ENCODE data around the gene MAPKAPK2. TPM values are rescaled to one million over a fixed set of nuclear protein-coding genes. Genes with fewer than 3 reads are reported as not detected.

Gene MAPKAPK2
- polyA plus RNA-seq, 1 donor from 2014 or later: 9.0 TPM

DNA sequence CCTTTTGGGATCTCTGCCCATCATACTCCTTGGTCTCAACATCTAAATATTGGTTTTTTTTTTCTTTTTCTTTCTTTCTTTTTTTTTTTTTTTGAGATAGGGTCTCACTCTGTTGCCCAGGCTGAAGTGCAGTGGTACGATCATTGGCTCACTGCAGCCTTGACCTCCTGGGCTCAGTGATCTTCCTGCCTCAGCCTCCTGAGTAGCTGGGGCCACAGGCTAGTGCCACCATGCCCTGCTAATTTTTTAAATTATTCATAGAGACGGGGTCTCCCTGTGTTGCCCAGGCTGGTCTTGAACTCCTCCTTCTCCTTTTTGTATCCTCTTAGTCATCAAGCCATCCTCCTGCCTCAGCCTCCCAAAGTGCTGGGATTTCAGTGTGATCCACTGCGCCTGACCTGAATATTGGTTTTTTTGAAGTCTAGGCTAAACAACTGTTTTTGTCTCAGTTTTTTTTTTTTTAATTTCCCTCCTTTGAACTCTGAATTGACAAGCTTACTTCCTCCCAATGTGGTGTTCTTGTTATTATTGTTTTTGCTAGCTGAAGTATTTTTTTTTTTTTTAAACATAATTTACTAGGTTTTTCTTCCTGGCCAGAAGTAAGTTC, 30.9 kb downstream of the MAPKAPK2 start:
- Histone ChIP-seq H3K9me2 (ENCODE audit: insufficient read depth, low read length) (no peaks in the 10 kb centered on the region), H2AFZ (ENCODE audit: low read depth, low read length) (no peak overlapping the region), H3K27me3 (ENCODE audit: insufficient read depth, low read depth, low read length) (no peaks in the 10 kb centered on the region), H3K9me3 (ENCODE audit: low read length) (no peaks in the 10 kb centered on the region), H3K27ac (ENCODE audit: low read length) (no peak overlapping the region), H3K36me3 (ENCODE audit: insufficient read depth, low read length) (no peaks in the 10 kb centered on the region), H3K79me2 (replicated peaks; ENCODE audit: insufficient read depth, low read length) (peaks cover 39% of the 10 kb centered on the region), H3K4me3 (ENCODE audit: low read length) (no peak overlapping the region), H3F3A (ENCODE audit: insufficient read depth, low read length, poor library complexity, severe bottlenecking) (no peaks in the 10 kb centered on the region), H4K20me1 (ENCODE audit: insufficient read depth) (no peaks in the 10 kb centered on the region), H3K4me2 (ENCODE audit: low read length) (no peak overlapping the region), H3K9ac (ENCODE audit: low read length) (no peak overlapping the region)
- no peak for TF ChIP-seq CTCF (IDR thresholded peaks at IDR 0.05; ENCODE audit: poor library complexity, severe bottlenecking)
- TF ChIP-seq SMC3 (conservative IDR thresholded peaks at IDR 0.05; ENCODE audit: poor library complexity): no peak
- TF ChIP-seq RAD21 (conservative IDR thresholded peaks at IDR 0.05): no peak
- TF ChIP-seq, protein P1, sequence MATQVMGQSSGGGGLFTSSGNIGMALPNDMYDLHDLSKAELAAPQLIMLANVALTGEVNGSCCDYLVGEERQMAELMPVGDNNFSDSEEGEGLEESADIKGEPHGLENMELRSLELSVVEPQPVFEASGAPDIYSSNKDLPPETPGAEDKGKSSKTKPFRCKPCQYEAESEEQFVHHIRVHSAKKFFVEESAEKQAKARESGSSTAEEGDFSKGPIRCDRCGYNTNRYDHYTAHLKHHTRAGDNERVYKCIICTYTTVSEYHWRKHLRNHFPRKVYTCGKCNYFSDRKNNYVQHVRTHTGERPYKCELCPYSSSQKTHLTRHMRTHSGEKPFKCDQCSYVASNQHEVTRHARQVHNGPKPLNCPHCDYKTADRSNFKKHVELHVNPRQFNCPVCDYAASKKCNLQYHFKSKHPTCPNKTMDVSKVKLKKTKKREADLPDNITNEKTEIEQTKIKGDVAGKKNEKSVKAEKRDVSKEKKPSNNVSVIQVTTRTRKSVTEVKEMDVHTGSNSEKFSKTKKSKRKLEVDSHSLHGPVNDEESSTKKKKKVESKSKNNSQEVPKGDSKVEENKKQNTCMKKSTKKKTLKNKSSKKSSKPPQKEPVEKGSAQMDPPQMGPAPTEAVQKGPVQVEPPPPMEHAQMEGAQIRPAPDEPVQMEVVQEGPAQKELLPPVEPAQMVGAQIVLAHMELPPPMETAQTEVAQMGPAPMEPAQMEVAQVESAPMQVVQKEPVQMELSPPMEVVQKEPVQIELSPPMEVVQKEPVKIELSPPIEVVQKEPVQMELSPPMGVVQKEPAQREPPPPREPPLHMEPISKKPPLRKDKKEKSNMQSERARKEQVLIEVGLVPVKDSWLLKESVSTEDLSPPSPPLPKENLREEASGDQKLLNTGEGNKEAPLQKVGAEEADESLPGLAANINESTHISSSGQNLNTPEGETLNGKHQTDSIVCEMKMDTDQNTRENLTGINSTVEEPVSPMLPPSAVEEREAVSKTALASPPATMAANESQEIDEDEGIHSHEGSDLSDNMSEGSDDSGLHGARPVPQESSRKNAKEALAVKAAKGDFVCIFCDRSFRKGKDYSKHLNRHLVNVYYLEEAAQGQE (IDR thresholded peaks at IDR 0.05; ENCODE audit: borderline replicate concordance): no peak
- no peak for TF ChIP-seq EZH2 (IDR thresholded peaks at IDR 0.05; ENCODE audit: borderline replicate concordance, insufficient read depth, low read length, poor library complexity, severe bottlenecking)
- TF ChIP-seq TAF1 (IDR thresholded peaks at IDR 0.05; ENCODE audit: low read depth): no peak

- no peaks in the 10 kb centered on the region for H3K36me3 ChIP-seq (ENCODE audit: insufficient read depth, low read length)
- peaks cover 44% of the 10 kb centered on the region for H3K79me2 ChIP-seq (replicated peaks; ENCODE audit: insufficient read depth, low read length)
- no peaks in the 10 kb centered on the region for H3K9me3 ChIP-seq (ENCODE audit: low read length)
- H3K9ac ChIP-seq (ENCODE audit: low read length): no peak overlapping the region
- no peak overlapping the region for H3K4me2 ChIP-seq (ENCODE audit: low read length)
- H2AFZ ChIP-seq (ENCODE audit: low read depth, low read length): no peak overlapping the region
- TF ChIP-seq POLR2AphosphoS5 (IDR thresholded peaks at IDR 0.05) (no peak), EP300 (conservative IDR thresholded peaks at IDR 0.05; ENCODE audit: poor library complexity, severe bottlenecking) (no peak), RAD21 (conservative IDR thresholded peaks at IDR 0.05) (no peak), SMC3 (conservative IDR thresholded peaks at IDR 0.05; ENCODE audit: poor library complexity) (no peak), MXI1 (conservative IDR thresholded peaks at IDR 0.05; ENCODE audit: poor library complexity, severe bottlenecking) (no peak), CTCF (IDR thresholded peaks at IDR 0.05; ENCODE audit: poor library complexity, severe bottlenecking) (no peak), EZH2 (IDR thresholded peaks at IDR 0.05; ENCODE audit: borderline replicate concordance, insufficient read depth, low read length, poor library complexity, severe bottlenecking) (no peak), TAF1 (IDR thresholded peaks at IDR 0.05; ENCODE audit: low read depth) (no peak)
- TF ChIP-seq, protein P1 (IDR thresholded peaks at IDR 0.05; ENCODE audit: borderline replicate concordance): no peak
- H3K27me3 ChIP-seq (ENCODE audit: insufficient read depth, low read depth, low read length): no peaks in the 10 kb centered on the region
- no peaks in the 10 kb centered on the region for H3K9me2 ChIP-seq (ENCODE audit: insufficient read depth, low read length)
- no peak overlapping the region for H3K27ac ChIP-seq (ENCODE audit: low read length)
- no peak overlapping the region for H3K4me3 ChIP-seq (ENCODE audit: low read length)
- H3F3A ChIP-seq (ENCODE audit: insufficient read depth, low read length, poor library complexity, severe bottlenecking): no peaks in the 10 kb centered on the region
- no peaks in the 10 kb centered on the region for H4K20me1 ChIP-seq (ENCODE audit: insufficient read depth)
Observed at GRCh38 chr1:206716159-206716869, 31.6 kb downstream of the MAPKAPK2 start.
